GM21529 (cell line): Measurements from ENCODE around the gene CSE1L.
"Not testable (repeated sequence)": the region's sequence is repeated elsewhere in the genome, so short reads cannot be mapped to it uniquely, and the experiment has no call there.

Experiments used
- ATAC-seq: cut with Tn5 transposase; IDR thresholded peaks from one replicate; pipeline ENCODE4 v1.9.1; 2021; ENCODE audit not compliant: unreplicated experiment

The CSE1L gene

GRCh38 chr20:49122920-49123319, 76.8 kb downstream of the CSE1L start:
- ATAC-seq = no peak

DNA sequence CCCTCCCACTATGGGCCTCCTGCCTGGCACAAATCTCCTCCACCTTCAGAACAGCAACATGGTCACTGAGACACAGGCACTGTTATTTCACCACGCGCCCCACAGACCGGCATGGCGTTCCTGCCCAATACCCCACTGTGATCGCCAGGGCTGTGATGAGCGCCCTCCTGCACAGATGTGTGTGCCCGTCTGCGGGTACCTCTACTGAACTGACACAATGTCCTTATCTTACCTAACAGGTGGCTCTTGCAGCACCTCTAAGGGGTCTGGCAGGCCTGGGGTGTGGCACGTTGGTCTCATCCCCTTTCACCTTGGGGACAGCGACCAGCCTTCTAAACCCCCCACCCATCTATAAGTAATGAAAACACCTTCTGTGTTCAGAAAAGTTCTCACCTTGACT, 77.9 kb downstream of the CSE1L start:
- no peak for ATAC-seq

- no peak for ATAC-seq
Measured at GRCh38 chr20:49132995-49133478, 86.9 kb downstream of the CSE1L start.

- no peak for ATAC-seq
Measured at GRCh38 chr20:49133571-49133970, 87.5 kb downstream of the CSE1L start.

GRCh38 chr20:49134797-49135196, 88.7 kb downstream of the CSE1L start:
- not testable (repeated sequence) for ATAC-seq

DNA sequence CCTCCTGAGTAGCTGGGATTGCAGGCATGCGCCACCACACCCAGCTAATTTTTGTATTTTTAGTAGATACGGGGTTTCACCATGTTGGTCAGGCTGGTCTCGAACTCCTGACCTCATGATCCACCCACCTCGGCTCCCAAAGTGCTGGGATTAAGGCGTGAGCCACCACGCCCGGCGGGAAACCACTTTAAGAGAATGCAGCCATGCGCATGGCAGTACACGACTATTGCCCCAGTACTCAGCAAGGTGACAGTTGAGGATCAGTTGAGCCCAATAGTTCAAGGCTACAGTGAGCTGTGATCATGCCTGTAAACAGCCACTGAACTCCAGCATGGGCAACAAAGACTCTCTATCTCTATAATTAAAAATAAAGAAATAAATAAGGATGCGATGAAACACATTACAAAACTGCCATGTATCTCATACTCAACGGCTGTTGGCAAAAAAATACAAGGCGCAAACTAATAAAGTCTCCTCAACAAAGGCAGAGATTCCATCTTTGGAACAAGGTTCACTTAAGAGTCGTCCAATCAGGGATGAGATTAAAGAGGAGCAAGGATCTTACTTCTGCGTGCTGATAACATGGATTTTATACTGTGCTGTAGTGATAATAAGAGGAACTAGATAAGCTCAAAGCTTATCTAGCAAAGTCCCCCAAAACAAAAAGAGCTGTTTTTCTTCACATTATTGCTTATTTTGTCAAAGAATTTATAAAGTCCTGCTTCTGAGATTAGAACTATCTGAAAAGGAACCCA, 90.9 kb downstream of the CSE1L start:
- ATAC-seq = no peak

- ATAC-seq = no peak
Measured at GRCh38 chr20:49138431-49138830, 92.3 kb downstream of the CSE1L start.

DNA sequence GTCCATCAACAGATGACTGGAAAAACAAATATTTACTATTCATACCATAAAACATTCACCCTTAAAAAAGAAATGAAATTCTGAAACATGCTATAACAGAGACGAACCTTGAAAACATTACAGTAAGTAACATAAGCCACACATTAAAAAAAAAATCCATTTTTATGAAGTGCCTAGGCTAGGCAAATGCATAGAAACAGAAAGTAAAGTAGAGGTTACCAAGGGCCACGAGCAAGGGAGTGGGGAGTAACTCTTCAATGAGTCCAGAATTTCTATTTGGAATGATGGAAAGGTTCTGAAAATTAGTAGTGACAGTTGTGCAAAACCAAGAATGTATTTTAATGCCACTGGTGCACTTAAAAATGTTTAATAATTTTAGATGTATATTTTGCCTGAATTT, 94.3 kb downstream of the CSE1L start:
- no peak for ATAC-seq

DNA sequence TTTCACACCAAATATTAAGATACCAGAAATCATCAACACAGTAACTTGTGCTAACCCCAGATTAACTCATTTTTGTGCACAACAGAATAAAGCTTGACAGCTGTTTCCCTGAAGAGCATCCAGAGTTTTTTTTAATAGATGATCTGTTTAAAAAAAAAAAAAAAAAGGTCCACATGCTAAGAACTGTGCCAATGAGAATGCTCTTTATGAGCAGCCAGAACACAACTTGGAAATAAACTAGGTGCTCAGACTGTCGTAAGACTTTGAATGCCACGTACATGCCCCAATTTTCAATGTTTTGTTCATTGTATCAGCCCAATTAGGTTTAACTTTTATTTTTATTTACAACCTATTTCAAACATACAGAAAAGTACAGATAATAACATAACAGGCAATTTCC, 94.7 kb downstream of the CSE1L start:
- ATAC-seq = no peak
